GM20431 (cell line): ENCODE measurements around the gene WTIP.
"Not testable (repeated sequence)": the region's sequence is repeated elsewhere in the genome, so short reads cannot be mapped to it uniquely, and the experiment has no call there.

Source experiments
- in situ Hi-C: fragments of 300-500 bp; cut with MseI, MboI; formaldehyde crosslinking; loops from one replicate; pipeline ENCODE4 v1.15.0; 2020; ENCODE audit warnings: low sequenced_read_pairs; ENCODE audit not compliant: unreplicated experiment

WTIP gene

GRCh38 chr19:34480971-34481841, at the start of gene WTIP:
Gene WTIP, plus strand, starts transcription at chr19:34481758. Its CDS starts 217 bp downstream, at chr19:34481975.
- in situ Hi-C loops = no loop called here

GRCh38 chr19:34432797-34433196, 48.8 kb upstream of the WTIP start:
- in situ Hi-C loops = no loop called here

DNA sequence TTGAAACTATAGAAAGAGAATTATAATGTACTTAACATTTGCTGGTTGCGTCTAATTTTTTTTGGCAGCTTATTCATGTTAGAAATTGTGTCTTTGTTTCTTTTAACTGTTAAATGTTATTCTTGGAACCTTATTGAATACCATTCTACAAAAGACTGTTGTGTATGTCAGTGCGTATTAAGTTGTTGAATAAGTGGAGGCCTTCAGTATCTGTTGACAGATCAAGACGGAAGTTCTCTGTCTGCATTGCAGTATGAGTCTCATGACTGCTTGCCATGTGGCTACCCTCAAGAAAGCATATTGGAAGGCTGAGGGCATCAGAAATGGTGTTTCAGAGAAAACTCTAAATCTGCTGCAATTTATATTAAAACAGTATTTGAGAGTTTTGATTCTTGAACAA, 44.8 kb upstream of the WTIP start:
- in situ Hi-C loops = no loop called here

DNA sequence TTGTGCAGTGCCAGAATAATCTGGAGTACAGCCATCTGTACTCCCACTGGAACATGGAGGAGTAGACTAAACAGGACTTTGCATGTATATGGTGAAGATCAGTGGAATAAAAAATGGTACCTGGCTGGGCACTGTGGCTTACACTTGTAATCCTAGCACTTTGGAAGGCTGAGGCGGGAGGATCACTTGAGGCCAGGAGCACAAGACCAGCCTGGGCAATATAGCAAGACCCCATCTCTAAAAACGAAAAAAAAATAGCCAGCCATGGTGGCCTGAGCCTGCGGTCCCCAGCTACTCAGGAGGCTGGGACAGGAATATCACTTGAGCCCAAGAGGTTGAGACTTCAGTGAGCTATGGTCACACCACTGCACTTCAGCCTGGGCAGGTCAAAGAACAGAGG, 33.4 kb upstream of the WTIP start:
- in situ Hi-C loops = no loop called here

DNA sequence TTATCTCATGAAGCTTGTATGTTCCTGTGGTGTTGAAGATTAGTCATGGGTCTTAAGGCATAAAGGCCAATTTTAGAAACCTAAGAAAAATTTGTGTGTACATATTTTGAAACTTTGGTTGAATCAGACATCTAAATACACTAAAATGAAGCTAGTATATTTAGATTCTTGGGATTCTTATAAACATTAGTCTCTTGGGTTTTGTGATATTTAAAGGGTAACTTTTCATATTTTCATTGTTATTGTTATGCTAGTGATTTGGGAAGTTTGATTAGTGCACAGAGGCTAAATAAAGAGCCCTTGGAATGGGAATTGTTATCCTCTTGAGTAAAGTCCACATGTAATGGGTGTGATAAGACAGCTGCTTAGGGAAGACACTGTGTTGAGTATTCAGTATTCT, 28.8 kb upstream of the WTIP start:
- in situ Hi-C loops = no loop called here

DNA sequence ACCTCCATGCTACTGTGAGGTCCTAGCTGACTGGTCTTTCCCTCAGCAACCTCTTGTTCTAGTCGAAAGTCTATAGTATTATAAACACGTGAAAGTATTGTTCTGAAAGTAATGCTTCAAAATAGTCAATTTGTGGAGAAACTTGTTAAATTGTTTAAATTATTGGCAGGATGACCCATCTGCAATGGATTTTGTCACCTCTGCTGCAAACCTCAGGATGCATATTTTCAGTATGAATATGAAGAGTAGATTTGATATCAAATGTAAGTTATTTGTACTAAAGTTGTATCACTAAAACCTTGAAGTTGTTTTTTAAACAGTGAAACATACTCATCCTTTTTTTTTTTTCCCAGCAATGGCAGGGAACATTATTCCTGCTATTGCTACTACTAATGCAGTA, 27.5 kb upstream of the WTIP start:
- in situ Hi-C loops = no loop called here

DNA sequence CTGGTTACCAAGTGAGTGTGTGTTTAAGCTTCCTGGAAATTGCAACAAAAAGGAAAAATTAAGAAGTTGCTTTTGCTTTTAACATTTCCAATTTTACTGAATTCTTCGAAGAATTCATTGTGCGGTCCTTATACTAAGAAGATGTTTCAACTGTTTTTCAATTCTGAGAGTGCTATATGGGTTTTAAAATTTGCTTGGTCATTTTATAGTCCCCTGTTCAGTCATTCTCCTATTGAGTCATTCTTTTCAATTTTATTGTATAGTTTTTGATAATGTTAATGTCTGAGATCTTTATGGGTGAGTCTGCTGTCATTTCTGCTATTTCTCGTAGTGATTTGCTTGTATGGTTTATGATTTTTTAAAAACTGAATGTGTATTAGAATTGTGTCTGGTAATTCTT, 26.9 kb upstream of the WTIP start:
- in situ Hi-C loops = no loop called here

GRCh38 chr19:34455783-34456480, 25.6 kb upstream of the WTIP start:
- in situ Hi-C loops = not testable (repeated sequence)

GRCh38 chr19:34457446-34457845, 24.1 kb upstream of the WTIP start:
- in situ Hi-C loops = no loop called here

DNA sequence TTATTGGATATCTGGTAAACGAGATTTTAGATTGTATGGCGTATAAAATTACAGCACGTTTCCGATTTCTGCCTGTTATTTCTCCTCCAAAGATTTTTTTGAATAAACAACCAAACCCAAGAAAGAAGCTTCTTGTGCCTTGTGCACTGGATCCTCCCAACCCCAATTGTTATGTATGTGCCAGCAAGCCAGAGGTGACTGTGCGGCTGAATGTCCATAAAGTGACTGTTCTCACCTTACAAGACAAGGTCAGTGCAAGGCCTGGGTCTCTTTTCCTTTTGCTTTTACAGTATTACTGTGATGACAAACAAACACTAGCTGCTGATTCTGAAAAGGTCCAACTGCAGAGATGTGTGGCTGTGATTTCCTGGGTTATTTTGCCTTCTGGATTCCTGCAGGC, 22.9 kb upstream of the WTIP start:
- in situ Hi-C loops = no loop called here

- in situ Hi-C loops = no loop called here
These were observed 21.9 kb upstream of the WTIP start for GRCh38 chr19:34459614-34460013.

DNA sequence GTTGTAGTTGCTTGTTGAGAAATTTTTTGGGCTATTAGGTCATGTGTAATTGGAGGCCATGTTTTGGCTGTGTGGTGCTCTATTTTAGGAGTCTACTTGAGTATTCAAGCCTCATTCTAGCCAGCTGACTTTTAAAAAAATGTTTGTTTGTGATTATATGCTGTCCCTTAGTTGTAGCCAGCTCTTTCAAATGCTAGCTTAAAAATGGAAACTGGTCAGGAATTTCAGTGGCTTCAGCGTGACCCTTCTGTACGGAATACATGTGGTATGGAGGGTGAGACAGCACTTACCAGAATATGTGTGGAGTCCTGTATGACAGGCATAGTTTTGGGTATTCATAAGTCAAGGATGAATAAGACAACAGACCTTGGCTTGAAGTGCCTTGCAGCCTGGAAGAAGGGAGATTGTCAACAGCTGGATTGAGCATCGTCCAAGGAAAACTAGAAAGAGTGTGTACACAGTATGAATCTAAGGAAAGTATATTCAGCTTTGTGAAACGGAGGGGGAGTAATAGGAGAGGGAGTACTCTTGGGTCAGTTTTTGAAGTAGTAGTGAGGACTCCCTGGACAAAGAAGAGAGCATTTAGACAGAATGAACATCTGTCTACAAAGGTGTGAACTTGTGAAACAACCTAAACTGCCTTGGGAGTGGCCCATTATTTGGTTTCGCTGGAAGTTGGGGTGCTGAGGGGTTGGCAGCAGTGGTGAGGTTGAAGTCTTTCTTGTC, 20.0 kb upstream of the WTIP start:
- in situ Hi-C loops = no loop called here

DNA sequence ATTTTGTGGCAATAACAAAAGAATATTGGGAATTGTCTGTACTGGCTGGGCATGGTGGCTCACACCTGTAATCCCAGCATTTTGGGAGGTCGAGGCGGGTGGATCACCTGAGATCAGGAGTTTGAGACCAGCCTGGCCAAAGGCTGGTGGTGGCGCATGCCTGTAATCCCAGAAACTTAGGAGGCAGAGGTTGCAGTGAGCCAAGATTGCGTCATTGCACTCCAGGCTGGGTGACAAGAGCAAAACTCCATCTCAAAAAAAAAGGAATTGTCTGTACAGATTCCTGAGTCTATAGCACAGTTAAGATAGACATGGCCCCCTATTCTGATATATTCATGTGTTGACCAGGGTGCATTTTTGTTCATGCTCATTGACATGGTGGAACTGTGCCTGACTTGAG, 16.8 kb upstream of the WTIP start:
- in situ Hi-C loops = not testable (repeated sequence)

DNA sequence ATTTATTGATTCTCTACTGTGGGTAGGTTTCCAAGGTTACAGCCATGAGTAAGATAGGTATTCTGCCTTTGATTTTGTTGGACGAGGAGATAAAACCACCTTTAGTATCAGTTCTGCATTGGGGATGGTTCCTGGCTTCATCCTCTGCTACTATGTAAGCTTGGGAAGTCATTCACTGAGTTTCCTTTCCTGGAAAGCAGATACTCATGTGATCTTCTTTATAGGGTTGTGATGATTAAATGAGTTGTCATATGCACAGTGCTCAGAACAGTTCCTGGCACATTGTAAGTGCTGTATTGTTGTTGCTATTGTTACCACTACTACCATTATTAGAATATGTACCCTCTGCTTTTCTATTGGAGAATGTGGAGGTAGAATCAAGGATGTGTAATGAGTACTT, 13.1 kb upstream of the WTIP start:
- in situ Hi-C loops = no loop called here

GRCh38 chr19:34469026-34469425, 12.5 kb upstream of the WTIP start:
- in situ Hi-C loops = not testable (repeated sequence)

DNA sequence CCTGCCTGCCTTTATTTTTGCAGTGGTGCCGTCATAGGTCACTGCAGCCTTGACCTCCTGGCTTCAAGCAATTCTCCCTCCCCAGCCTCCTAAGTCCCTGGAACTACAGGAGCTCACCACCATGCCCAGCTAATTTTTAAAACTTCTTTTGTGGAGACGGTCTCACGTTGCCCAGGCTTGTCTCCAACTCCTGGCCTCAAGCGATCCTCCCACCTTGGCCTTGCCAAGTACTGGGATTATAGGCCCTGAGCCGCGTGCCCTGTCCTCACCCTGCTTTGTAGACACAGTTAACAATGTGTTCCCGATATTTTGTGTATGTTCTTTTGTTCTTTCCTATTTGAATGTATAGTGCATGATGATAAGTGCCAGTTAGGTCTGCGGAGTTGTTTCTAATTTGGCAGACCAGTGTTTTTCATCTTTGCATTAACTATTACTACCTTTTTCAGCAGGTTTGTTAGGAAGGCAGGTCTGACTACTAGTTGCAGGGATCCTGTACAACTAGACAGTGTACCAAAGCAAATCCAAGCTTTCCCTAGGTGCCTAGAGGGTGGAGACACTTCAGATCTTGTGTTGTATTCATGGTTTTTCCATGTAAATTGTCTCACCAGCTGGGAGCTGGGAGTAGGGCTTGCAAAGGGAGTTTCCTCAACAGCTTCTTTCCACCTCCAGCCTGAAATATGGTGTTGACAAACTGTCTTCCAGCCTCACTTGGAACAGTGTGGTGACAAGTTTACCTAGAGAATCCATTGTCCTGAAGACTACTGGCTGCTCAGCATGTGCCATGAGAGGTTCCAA, 9.5 kb upstream of the WTIP start:
- in situ Hi-C loops = no loop called here

DNA sequence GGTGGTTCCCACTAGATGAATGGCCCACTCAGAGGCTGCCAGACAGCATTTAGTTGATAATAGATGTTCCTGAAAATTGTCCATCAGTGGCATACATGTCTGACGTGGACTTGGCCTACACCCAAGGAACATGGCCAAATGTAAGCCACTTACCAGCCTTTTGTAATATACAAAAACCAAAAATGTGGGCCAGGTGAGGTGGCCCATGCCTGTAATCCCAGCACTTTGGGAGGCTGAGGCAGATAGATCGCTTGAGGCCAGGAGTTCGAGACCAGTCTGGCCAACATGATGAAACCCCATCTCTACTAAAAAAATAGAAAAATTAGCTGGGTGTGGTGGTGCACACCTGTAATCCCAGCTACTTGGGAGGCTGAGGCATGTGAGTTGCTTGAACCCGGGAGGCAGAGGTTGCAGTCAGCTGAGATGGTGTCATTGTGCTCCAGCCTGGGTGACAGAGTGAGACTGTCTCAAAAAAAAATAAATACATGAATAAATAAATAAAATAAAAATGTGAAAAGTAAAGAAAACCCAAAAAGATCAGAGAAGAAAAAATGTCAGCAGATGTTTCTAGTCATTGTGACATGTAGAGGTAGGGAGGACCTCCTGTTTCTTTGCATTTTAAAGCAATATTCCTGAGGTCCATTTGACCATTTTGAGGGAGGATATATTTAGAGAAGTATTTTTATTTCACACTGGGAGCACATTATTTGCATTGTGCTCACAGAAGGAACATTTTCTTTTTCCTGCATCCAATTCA, 7.1 kb upstream of the WTIP start:
- in situ Hi-C loops = no loop called here

GRCh38 chr19:34475026-34475974, 6.3 kb upstream of the WTIP start:
- in situ Hi-C loops = no loop called here
